CD4-positive, alpha-beta T cell treated with Interleukin-1 beta for 1 hour (primary cell): Measurements from ENCODE around the gene CERS6.

Experiments used
- DNase-seq, 2 donors: peaks; one replicate each; pipeline ENCODE4 v3.0.0-alpha.2; 2020 to 2022

CERS6 gene

GRCh38 chr2:168608796-168609195 is 152.7 kb downstream of the CERS6 start:
- DNase-seq: no peak

GRCh38 chr2:168611091-168611490 is 155.0 kb downstream of the CERS6 start:
- DNase-seq: no peak

- DNase-seq: no peak
Measured at GRCh38 chr2:168611896-168612650, 156.0 kb downstream of the CERS6 start.

GRCh38 chr2:168612719-168613118 is 156.6 kb downstream of the CERS6 start:
- no peak for DNase-seq

- no peak for DNase-seq
Measured at GRCh38 chr2:168613551-168613950, 157.5 kb downstream of the CERS6 start.

- DNase-seq: no peak
Measured at GRCh38 chr2:168614172-168615018, 158.3 kb downstream of the CERS6 start.

GRCh38 chr2:168620554-168620953 is 164.5 kb downstream of the CERS6 start:
- no peak for DNase-seq

- no peak for DNase-seq
Measured at GRCh38 chr2:168622559-168622958, 166.5 kb downstream of the CERS6 start.

- no peak for DNase-seq
Measured at GRCh38 chr2:168624028-168624427, 168.0 kb downstream of the CERS6 start.

- DNase-seq: no peak
Measured at GRCh38 chr2:168626096-168626495, 170.0 kb downstream of the CERS6 start.

GRCh38 chr2:168626647-168627046 is 170.6 kb downstream of the CERS6 start:
- no peak for DNase-seq

- DNase-seq: no peak
Measured at GRCh38 chr2:168632709-168633121, 176.6 kb downstream of the CERS6 start.

- DNase-seq: no peak
Measured at GRCh38 chr2:168633200-168633599, 177.1 kb downstream of the CERS6 start.

GRCh38 chr2:168633895-168634294 is 177.8 kb downstream of the CERS6 start:
- no peak for DNase-seq

GRCh38 chr2:168635065-168635577 is 179.0 kb downstream of the CERS6 start:
- no peak for DNase-seq

- DNase-seq: no peak
Measured at GRCh38 chr2:168639018-168639417, 182.9 kb downstream of the CERS6 start.

GRCh38 chr2:168639441-168639898 is 183.4 kb downstream of the CERS6 start:
- no peak for DNase-seq

- no peak for DNase-seq
Measured at GRCh38 chr2:168640039-168640438, 184.0 kb downstream of the CERS6 start.

- DNase-seq: no peak
Measured at GRCh38 chr2:168641636-168642035, 185.6 kb downstream of the CERS6 start.

- no peak for DNase-seq
Measured at GRCh38 chr2:168642873-168643272, 186.8 kb downstream of the CERS6 start.

- DNase-seq: no peak
Measured at GRCh38 chr2:168643979-168644378, 187.9 kb downstream of the CERS6 start.

- no peak for DNase-seq
Measured at GRCh38 chr2:168645696-168646338, 189.7 kb downstream of the CERS6 start.

- no peak for DNase-seq
Measured at GRCh38 chr2:168649105-168649504, 193.0 kb downstream of the CERS6 start.
